ENCODE measurements around the gene SERPINA12.
"Not testable (repeated sequence)": the region's sequence is repeated elsewhere in the genome, so short reads cannot be mapped to it uniquely, and the experiment has no call there.

The SERPINA12 gene

DNA sequence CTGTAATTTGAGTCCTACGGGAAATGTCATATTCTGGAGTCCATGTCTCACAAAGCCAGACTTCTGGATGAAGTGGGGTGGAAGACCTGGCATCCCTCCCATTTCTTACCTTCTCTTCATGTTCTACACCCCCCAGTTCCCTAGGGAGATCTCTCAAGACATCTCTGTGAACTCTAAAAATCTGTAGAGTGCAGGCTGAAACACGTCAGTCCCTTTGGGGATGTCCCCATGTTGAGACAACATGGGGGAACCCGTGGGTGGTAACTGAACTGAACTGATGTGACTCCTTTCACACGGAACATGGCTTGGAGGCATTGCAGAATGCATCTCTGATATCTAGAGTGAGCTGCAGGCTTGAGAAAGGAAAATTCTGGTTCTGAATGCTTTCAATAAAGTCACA is 15.2 kb downstream of the SERPINA12 start:
- DNase-seq (ENCODE audit: low read depth, low spot score): no peak

DNA sequence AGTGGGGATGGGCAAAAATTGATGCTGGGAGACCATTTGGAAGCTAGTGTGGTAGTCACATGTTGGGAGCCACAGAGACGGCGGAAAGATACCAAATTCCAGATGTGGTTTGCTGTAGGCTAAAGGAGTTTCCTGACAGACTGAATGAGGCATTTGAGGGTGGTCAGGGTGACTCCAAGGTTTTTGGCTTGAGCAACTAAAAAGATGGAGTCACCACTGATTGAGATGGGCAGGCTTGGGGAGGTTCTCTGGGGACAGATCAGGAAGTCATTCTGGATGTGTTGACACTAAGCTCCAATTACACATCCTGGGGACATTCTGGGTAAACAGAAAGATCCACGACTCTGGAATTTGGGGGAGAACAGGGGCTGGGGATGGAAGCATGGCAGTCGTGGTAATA is 17.8 kb downstream of the SERPINA12 start:
- no peak for DNase-seq (ENCODE audit: low read depth, low spot score)

DNA sequence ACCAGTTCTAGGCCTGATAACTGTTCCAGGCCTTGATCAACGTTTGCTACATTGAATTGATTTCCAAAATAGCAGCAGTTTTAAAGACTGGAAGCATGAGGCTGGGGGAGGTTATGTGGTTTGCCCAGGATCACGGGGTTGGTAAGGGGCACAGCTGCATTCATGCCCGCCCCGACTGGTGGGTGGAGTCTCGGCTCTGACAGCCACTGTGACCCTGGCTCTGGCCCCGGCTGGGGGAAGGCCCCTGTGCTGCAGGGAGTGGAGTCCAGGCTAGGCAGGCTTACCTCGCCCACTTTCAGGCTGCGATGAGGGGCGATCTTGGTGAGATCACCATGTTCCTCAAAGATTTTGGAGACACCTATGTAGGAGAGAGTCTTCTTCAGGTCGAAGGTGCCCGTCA is 19.9 kb downstream of the SERPINA12 start:
- no peak for DNase-seq (ENCODE audit: low read depth, low spot score)

GRCh38 chr14:94486883-94487282 is 22.4 kb downstream of the SERPINA12 start:
- no peak for DNase-seq (ENCODE audit: low read depth, low spot score)

GRCh38 chr14:94485944-94486841 is 23.1 kb downstream of the SERPINA12 start:
- no peak for DNase-seq (ENCODE audit: low read depth, low spot score)

DNA sequence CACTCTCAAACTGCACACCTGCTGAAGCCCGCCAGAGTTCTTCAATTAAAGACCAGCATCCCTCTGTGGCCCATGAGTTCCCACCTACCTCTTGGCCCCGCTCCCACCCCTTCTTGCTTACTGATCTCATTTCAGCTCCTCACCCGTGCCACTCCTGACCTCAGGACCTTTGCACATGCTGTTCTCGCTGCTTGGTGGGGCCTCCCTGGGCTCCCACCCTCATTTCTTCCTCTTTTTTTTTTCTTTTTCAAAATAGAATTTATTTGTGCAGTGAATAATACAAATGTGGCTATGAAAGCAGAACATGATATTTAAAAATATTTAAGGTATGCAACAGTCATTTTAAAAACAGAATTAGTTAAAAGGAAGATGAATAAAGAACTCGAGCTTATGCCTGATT is 24.8 kb downstream of the SERPINA12 start:
- DNase-seq (ENCODE audit: low read depth, low spot score): no peak

DNA sequence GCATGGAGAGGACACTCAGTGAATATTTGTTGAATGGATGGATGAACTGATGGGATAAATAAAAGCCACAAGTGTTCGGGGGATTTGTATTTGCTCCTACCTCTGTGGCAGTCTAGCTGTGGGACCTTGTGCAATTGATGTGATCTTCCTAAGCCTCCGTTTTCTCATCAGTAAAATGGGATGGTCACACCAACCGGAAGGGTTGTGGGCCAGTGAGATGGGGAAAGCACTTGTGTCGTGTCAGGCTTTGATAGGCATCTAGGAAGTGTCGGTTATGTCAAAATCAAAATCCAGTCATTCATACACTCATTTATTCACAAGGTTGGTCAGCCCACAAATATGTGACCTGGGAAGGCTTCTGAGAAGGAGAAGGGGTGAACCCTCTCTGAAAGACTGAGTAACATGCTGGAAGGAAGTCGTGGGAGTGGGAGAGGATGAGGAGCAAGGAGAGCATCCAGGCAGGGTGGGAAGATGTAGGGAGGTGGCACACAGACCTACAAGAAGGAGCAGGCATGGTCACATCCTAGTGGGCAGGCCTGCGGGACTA is 25.5 kb downstream of the SERPINA12 start:
- DNase-seq (ENCODE audit: low read depth, low spot score): no peak

DNA sequence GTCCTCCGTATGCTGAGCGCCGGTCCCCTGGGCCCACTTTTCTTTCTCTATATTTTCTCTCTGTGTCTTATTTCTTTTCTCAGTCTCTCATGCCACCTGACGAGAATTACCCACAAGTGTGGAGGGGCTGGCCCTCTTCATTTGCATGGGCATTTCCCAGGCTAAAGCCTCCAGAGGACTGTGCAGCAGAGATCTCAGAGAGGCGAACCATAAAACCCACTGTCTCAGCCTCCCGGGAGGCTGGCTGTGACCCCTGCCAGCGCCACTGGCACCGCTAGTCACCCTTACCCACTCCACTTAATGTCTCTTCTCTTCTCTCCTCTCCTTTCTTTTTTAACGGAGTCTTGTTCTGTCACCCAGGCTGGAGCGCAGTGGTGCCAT is 26.2 kb downstream of the SERPINA12 start:
- DNase-seq (ENCODE audit: low read depth, low spot score): no peak

DNA sequence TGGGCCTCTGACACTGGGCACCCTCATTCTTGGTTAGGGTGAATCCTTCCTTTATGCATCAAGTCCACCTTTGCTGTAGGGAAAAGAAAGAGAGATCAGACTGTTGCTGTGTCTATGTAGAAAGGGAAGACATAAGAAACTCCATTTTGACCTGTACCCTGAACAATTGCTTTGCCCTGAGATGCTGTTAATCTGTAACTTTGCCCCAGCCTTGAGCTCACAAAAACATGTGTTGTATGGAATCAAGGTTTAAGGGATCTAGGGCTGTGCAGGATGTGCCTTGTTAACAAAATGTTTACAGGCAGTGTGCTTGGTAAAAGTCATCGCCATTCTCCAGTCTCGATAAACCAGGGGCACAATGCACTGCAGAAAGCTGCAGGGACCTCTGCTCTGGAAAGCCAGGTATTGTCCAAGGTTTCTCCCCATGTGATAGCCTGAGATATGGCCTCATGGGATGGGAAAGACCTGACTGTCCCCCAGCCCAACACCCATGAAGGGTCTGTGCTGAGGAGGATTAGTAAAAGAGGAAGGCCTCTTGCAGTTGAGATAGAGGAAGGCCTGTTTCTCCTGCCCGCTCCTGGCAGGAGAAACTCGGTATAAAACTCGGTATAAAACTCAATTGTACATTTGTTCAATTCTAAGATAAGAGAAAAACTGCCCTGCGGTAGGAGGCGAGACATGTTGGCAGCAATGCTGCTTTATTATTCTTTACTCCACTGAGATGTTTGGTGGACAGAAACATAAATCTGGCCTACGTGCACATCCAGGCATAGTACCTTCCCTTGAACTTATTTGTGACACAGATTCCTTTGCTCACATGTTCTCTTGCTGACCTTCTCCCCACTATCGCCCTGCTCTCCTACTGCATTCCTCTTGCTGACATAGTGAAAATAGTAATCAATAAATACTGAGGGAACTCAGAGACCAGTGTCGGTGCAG is 26.9 kb downstream of the SERPINA12 start:
- not testable (repeated sequence) for DNase-seq (ENCODE audit: low read depth, low spot score)

GRCh38 chr14:94481468-94482131 is 27.7 kb downstream of the SERPINA12 start:
- DNase-seq (ENCODE audit: low read depth, low spot score): no peak

DNA sequence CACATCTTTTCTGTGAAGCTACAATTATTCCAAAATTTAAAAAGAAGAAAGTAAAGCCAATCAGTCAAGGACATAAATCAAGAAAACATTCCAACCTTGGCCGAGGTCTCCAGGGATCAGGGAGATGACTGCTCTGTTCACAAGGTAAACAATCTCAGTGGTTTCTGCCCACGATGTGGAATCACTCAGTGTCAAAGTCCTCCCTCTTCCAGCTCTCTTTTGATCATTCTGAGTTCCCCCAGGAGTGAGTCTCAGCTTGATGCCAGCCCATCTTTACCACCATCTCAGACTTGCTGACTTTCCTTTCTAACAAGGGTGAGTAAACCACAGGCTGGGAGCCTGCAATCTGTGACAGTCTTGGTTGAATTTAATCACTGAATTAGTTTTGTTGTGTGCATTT is 28.5 kb downstream of the SERPINA12 start:
- no peak for DNase-seq (ENCODE audit: low read depth, low spot score)

DNA sequence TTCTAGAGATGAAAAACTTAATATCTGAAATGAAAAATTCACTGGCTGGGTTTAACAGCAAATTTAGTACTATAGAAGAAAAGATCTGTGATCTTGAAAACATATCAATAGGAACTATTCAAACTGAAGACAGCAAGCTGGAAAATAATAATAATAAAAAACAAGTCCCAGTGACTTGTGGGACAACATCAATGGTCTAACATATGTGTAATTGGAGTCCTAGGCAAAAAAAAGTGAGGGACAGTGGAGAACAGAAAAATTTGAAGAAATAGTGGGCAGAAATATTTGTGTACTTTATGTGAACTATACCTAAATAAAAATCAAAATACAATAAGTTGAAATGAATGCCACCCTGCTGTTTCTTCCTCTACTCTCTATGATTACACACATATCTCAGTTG is 30.8 kb downstream of the SERPINA12 start:
- DNase-seq (ENCODE audit: low read depth, low spot score): no peak

GRCh38 chr14:94476023-94476422 is 33.2 kb downstream of the SERPINA12 start, which contains the start of gene SERPINA9:
Gene SERPINA9 (minus strand): TSS chr14:94476197. CDS start chr14:94469840, 6,357 bp downstream.
- no peak for DNase-seq (ENCODE audit: low read depth, low spot score)

- no peak for DNase-seq (ENCODE audit: low read depth, low spot score)
Observed at GRCh38 chr14:94474581-94475031, 34.7 kb downstream of the SERPINA12 start.

DNA sequence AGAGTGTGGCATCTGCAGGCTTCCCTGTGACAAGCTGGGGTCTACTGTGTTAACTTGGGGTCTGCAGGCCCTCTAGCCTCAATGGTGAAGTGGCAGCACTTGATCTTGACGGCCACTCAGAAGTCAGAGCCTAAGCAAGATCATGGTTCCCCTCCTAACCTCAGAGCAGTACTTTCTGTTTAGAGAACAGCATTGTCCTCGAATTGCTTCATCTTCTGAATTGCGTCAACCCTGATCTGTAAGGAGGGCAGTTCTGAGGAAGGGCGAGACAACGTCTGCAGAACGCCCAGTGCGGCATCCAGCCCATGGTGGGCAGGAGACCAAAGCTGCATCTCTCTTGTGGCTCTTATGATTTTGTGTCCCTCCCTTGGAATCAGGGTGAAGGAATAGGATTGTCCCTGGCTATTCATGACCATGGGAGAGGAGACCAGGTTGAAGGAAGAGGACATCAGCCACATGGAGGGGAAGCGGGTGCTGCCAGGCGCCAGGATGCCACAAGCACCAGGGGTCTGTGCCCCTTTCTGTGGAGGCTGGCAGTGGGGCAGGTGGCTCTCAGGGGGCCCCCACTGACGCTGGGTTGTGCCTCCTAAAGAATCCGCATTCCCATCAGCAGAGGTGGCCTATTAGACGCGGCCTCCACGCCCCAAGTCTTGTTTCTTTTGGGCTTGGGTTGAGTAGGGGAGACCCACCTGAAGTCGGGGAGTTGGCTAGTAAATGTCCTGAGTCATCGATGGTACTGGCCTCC is 35.4 kb downstream of the SERPINA12 start:
- no peak for DNase-seq (ENCODE audit: low read depth, low spot score)

DNA sequence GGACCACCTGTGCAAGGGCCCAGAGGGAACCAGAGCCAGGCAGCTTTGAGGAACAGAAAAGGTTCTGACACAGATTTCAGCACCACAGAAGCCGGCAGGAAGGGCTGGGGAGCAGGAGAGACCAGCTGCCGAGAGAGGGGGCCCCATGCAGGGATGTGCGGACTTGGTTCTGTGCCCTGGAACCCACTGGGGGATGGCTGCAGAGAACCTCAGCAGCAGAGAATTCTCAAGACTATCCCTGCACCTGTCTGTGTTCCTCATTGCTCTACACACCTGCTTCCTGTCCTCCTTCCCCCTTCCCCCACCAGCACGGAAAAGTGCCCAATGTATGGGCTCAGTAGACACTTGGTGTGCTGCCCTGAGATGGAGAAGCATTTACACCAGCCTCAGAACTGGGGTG is 36.4 kb downstream of the SERPINA12 start:
- no peak for DNase-seq (ENCODE audit: low read depth, low spot score)

DNA sequence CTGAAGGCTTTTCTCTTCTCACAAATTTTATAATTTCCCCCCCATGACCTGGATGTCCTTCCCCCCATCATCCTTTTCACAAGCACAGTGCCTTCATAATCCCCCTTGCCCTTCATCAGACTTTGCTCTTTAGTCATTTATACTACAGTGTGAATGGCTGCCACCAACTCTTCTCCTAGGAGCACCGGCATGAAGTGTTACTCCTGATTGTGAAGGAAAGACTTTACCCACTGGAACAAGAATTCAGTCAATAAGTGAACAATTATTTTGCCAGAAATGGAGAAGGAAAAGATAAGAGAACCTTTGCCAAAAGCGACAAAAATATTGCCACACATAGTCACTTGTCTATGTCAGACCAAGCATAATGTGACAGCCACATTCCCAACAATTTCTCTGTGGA is 38.2 kb downstream of the SERPINA12 start:
- no peak for DNase-seq (ENCODE audit: low read depth, low spot score)

- DNase-seq (ENCODE audit: low read depth, low spot score): no peak
Observed at GRCh38 chr14:94470311-94470710, 39.0 kb downstream of the SERPINA12 start.

- no peak for DNase-seq (ENCODE audit: low read depth, low spot score)
Observed at GRCh38 chr14:94469261-94469660, 40.0 kb downstream of the SERPINA12 start.

DNA sequence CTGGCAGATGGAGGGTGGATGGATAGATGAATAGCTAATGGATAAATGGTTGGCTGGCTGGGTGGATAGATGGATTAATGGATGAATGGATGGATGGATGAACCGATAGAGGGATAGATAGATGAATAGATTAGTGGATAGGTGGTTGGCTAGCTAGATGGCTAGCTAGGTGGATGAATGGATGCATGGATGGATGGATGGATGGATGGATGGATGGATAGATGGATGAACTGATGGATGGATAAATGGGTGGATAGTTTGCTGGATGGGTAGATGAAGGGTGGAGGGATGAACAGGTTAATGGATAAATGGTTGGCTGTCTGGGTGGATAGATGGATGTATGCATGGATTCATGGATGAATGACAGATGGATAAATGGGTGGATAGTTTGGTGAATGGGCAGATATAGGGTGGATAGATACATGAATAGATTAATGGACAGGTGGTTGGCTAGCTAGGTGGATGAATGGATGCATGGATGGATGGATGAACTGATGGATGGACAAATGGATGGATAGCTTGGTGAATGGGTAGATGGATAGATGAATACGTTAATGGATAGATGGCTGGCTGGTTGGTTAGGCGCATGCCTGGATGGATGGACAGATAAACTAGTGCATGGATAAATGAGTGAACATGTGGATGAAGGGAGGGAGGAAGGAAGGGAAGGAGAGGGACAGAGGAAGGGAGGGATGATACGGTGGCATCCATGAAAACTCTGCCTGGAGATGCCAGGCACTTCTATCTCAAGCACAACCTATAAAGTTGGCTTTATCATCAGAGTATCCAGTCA is 41.3 kb downstream of the SERPINA12 start:
- DNase-seq (ENCODE audit: low read depth, low spot score): no peak

Data from activated CD4-positive, CD25-positive, alpha-beta regulatory T cell treated with anti-CD3 and anti-CD28 coated beads, Interleukin-2, amount 50 U/mL, for 16 hours (primary cell).